Stomach (tissue), 9 donors: ENCODE measurements around the gene AMBP. TPM values are rescaled to one million over a fixed set of nuclear protein-coding genes. Genes with fewer than 3 reads are reported as not detected.

Experiments used
- DNase-seq, 2 donors: peaks; one replicate each; pipeline versions ENCODE4 v3.0.0 to v3.0.0-alpha.2; 2013 to 2019
- H3K27ac ChIP-seq, 5 donors: fragments of 200-600 bp in 4 of 5; sonication (generic) in 4 of 5; one replicate each; pipeline ENCODE4 v1.5.1; 2013 to 2019; ENCODE audit warnings: mild to moderate bottlenecking in 1 of 5, moderate library complexity in 1 of 5
- H3K27me3 ChIP-seq, 3 donors: fragments of 200-600 bp; sonication (generic); one replicate each; pipeline ENCODE4 v1.5.1; 2017 to 2019; ENCODE audit warnings: mixed run types in 1 of 3
- H3K36me3 ChIP-seq, 4 donors: fragments of 200-600 bp; sonication (generic); 1 replicate in 3 of 4; 2 replicates in 1 of 4; pipeline ENCODE4 v1.5.1; 2016 to 2019
- H3K4me1 ChIP-seq, 4 donors: fragments of 200-600 bp; sonication (generic); one replicate each; pipeline ENCODE4 v1.5.1; 2016 to 2019
- H3K4me3 ChIP-seq, 4 donors: fragments of 200-600 bp; sonication (generic) in 3 of 4; one replicate each; pipeline ENCODE4 v1.5.1; 2016 to 2019; ENCODE audit warnings: mild to moderate bottlenecking in 1 of 4
- H3K9me3 ChIP-seq, 4 donors: fragments of 200-600 bp; sonication (generic); one replicate each; pipeline ENCODE4 v1.5.1; 2016 to 2019
- CTCF ChIP-seq, 7 experiments: fragments of 450-650 bp in 4 of 7; fragments of 200-600 bp in 3 of 7; sonication (generic) in 3 of 7; IDR thresholded peaks; one replicate each; pipeline ENCODE4 v1.5.1; 2016 to 2019; ENCODE audit warnings: antibody characterized with exemption in 7 of 7, control low read depth in 2 of 7, mild to moderate bottlenecking in 1 of 7
- EP300 ChIP-seq: sonication (generic); formaldehyde crosslinking; IDR thresholded peaks from one replicate; pipeline ENCODE4 v1.6.1; 2017; ENCODE audit warnings: antibody characterized with exemption
- POLR2A ChIP-seq, 4 donors: fragments of 450-650 bp; IDR thresholded peaks; one replicate each; pipeline ENCODE4 v1.6.1; 2016; ENCODE audit warnings: antibody characterized with exemption in 4 of 4, control low read depth in 2 of 4, mild to moderate bottlenecking in 1 of 4, moderate library complexity in 1 of 4
- POLR2AphosphoS5 ChIP-seq, 3 donors: sonication (generic); formaldehyde crosslinking; IDR thresholded peaks; one replicate each; pipeline ENCODE4 v1.6.1; 2016; ENCODE audit warnings: antibody characterized with exemption in 3 of 3
- WGBS, 5 donors: extraction: QIAGEN DNeasy Blood & Tissue Kit in 3 of 5; methylation state at CpG; one replicate each; pipeline versions ENCODE4 v1.1.5 to v1.1.7; 2013 to 2018; 5-methylcytosine and 5-hydroxymethylcytosine counted together
- intact Hi-C: fragments of 100-400 bp; cut with DNase I; formaldehyde crosslinking; loops from one replicate; pipeline ENCODE4 v1.15.1; 2023; ENCODE audit warnings: low total_unique reads
- polyA plus RNA-seq, 3 donors: library from polyadenylated mRNA; stranded (reverse); fragments of 200-250 nt; gene quantifications; one replicate each; pipeline ENCODE4 v1.2.3, GENCODE V29; 2013
- total RNA-seq, 5 donors: library from RNA; depleted of rRNA; stranded (reverse); fragments of >200 nt; gene quantifications; one replicate each; pipeline versions ENCODE4 v1.1.0 to v1.2.3, GENCODE V29; 2014 to 2016
- donor health status: healthy with polysubstance abuse.
- donor health status: Bipolar disorder and iron deficiency.
- donor health status: healthy.

AMBP gene
- total and polyA plus RNA-seq, 8 donors = 0.89 to 3.3 (median 2.5) TPM; not detected in 2

GRCh38 chr9:114029311-114030170 is 48.6 kb downstream of the AMBP start:
- TF ChIP-seq POLR2A (IDR thresholded peaks at IDR 0.05) (no peak), EP300 (no peak), CTCF (IDR thresholded peaks at IDR 0.05) (no peak), POLR2AphosphoS5 (IDR thresholded peaks at IDR 0.05) (no peak)
- DNase-seq = no peak
- H3K27me3 ChIP-seq = no peaks in the 10 kb centered on the region
- intact Hi-C loops = no loop called here
- 80 to 90% (median 85%) methylated on average over 12 of the region's 12 CpGs for WGBS, 5 donors
- H3K4me3 ChIP-seq = no peak overlapping the region
- no peaks in the 10 kb centered on the region for H3K9me3 ChIP-seq
- peaks cover 0 to 93% (median 88%) of the 10 kb centered on the region in 4 donors for H3K36me3 ChIP-seq
- no peak overlapping the region for H3K27ac ChIP-seq
- H3K4me1 ChIP-seq = no peaks in the 10 kb centered on the region

GRCh38 chr9:114028646-114029045 is 49.5 kb downstream of the AMBP start:
- H3K9me3 ChIP-seq = peaks cover 0 to 7% (median 2%) of the 10 kb centered on the region in 4 donors
- no peaks in the 10 kb centered on the region for H3K4me1 ChIP-seq
- WGBS, 5 donors = 93 to 97% (median 96%) methylated on average over 21 to 22 of the region's 22 CpGs
- no peaks in the 10 kb centered on the region for H3K27me3 ChIP-seq
- H3K4me3 ChIP-seq = no peak overlapping the region
- intact Hi-C loops = no loop called here
- no peak for DNase-seq
- H3K36me3 ChIP-seq = peaks cover 0 to 88% (median 80%) of the 10 kb centered on the region in 4 donors
- H3K27ac ChIP-seq = no peak overlapping the region
- TF ChIP-seq POLR2A (IDR thresholded peaks at IDR 0.05) = no peak

GRCh38 chr9:114027863-114028465 is 50.1 kb downstream of the AMBP start:
- TF ChIP-seq CTCF (IDR thresholded peaks at IDR 0.05) (no peak), POLR2AphosphoS5 (IDR thresholded peaks at IDR 0.05) (no peak), EP300 (no peak), POLR2A (IDR thresholded peaks at IDR 0.05) (no peak)
- Histone ChIP-seq H3K27me3 (no peaks in the 10 kb centered on the region), H3K4me1 (no peaks in the 10 kb centered on the region), H3K27ac (no peak overlapping the region), H3K9me3 (peaks cover 0 to 13% (median 4%) of the 10 kb centered on the region in 4 donors), H3K4me3 (no peak overlapping the region), H3K36me3 (peaks cover 0 to 86% (median 75%) of the 10 kb centered on the region in 4 donors)
- intact Hi-C loops = no loop called here
- 93 to 98% (median 95%) methylated on average over 4 of the region's 4 CpGs for WGBS, 5 donors
- no peak for DNase-seq

GRCh38 chr9:114027159-114027862 is 50.8 kb downstream of the AMBP start:
- Histone ChIP-seq H3K4me1 (no peaks in the 10 kb centered on the region), H3K36me3 (peaks cover 0 to 86% (median 73%) of the 10 kb centered on the region in 4 donors), H3K27me3 (no peaks in the 10 kb centered on the region), H3K9me3 (peaks cover 0 to 19% (median 11%) of the 10 kb centered on the region in 4 donors), H3K4me3 (no peak overlapping the region), H3K27ac (no peak overlapping the region)
- no peak for TF ChIP-seq EP300
- TF ChIP-seq POLR2A (IDR thresholded peaks at IDR 0.05) = no peak
- TF ChIP-seq CTCF (IDR thresholded peaks at IDR 0.05) = no peak
- no peak for TF ChIP-seq POLR2AphosphoS5 (IDR thresholded peaks at IDR 0.05)
- no peak for DNase-seq
- intact Hi-C loops = no loop called here
- WGBS, 5 donors = 85 to 92% (median 88%) methylated on average over 9 to 13 of the region's 13 CpGs
